ENCODE results near the gene RALGPS2. TPM values are rescaled to one million over a fixed set of nuclear protein-coding genes. Genes with fewer than 3 reads are reported as not detected.

Gene RALGPS2
- total RNA-seq, 2 experiments from 2014 or later = 91.6 to 102 TPM

DNA sequence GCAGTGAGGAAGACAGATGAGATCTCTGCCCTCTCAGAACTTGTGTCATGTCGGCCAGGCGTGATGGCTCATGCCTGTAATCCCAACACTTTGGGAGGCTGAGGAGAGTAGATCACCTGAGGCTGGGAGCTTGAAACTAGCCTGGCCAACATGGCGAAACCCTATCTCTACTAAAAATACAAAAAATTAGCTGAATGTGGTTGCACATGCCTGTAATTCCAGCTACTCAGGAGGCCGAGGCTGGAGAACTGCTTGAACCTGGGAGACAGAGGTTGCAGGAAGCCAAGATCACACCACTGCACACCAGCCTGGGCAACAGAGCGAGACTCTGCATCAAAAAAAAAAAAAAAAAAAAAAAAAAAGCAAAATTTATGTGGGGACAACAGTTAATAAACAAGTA is 40.9 kb upstream of the RALGPS2 start:
- Histone ChIP-seq H3K4me3 (ENCODE audit: low read depth, low read length, poor library complexity, severe bottlenecking) (no peak overlapping the region), H3K4me1 (ENCODE audit: insufficient read depth, low read length, poor library complexity, severe bottlenecking) (peaks cover 12% of the 10 kb centered on the region), H3K4me2 (ENCODE audit: low read length) (no peak overlapping the region), H3K79me2 (ENCODE audit: insufficient read depth, low read depth, low read length) (no peaks in the 10 kb centered on the region), H3K36me3 (ENCODE audit: insufficient read depth, low read length) (no peaks in the 10 kb centered on the region), H3K27ac (ENCODE audit: low read depth, low read length, poor library complexity, severe bottlenecking) (no peak overlapping the region), H3K9me2 (ENCODE audit: insufficient read depth, low read length) (no peaks in the 10 kb centered on the region), H2AFZ (ENCODE audit: low read length) (no peak overlapping the region; the same call in 1 of the 2 replicates), H3K9me3 (ENCODE audit: low read length) (no peaks in the 10 kb centered on the region), H4K20me1 (ENCODE audit: insufficient read depth, low read length) (no peaks in the 10 kb centered on the region)
- intact Hi-C loops (cut with micrococcal nuclease; ENCODE audit: unreplicated experiment) = no loop called here
- CTCF ChIA-PET (ENCODE audit: unreplicated experiment) = no interaction called here
- TF ChIP-seq EZH2phosphoT487 (IDR thresholded peaks at IDR 0.05; ENCODE audit: borderline replicate concordance, low read depth, low read length) = no peak
- TF ChIP-seq, protein P1, sequence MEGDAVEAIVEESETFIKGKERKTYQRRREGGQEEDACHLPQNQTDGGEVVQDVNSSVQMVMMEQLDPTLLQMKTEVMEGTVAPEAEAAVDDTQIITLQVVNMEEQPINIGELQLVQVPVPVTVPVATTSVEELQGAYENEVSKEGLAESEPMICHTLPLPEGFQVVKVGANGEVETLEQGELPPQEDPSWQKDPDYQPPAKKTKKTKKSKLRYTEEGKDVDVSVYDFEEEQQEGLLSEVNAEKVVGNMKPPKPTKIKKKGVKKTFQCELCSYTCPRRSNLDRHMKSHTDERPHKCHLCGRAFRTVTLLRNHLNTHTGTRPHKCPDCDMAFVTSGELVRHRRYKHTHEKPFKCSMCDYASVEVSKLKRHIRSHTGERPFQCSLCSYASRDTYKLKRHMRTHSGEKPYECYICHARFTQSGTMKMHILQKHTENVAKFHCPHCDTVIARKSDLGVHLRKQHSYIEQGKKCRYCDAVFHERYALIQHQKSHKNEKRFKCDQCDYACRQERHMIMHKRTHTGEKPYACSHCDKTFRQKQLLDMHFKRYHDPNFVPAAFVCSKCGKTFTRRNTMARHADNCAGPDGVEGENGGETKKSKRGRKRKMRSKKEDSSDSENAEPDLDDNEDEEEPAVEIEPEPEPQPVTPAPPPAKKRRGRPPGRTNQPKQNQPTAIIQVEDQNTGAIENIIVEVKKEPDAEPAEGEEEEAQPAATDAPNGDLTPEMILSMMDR (conservative IDR thresholded peaks at IDR 0.05; ENCODE audit: low read length) = no peak
- POLR2A ChIA-PET = interaction anchor here (0.6 to 1.2 kb wide), 6 partner anchors 10 to 1837 kb away, joined by 3 to 8 read pairs (median 4); no protein-coding TSS in a partner anchor
- no peak for DNase-seq (ENCODE audit: low spot score)
- BruUV-seq (replicated peaks) = no TSS peak

DNA sequence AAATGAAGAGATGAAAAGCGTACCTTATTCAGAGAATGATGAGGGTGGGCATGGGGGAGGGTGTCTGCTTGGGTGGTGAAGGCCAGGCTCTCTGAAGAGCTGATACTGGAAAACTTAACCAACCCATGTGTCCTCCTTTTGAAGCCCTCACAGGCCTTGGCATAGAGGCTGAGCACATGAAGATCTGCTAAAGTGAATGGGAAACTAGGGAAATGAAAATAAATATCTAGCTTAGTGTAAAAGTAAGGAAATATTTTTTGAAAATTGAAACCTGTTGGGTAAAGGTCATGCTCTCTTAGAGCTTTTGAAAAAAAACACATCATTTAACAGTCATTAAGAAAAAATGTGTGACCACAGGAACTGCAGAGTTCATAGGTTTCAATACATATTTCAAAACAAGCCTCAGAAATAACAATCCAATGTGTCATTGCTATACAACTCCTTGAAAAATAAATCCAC is 40.5 kb upstream of the RALGPS2 start:
- ChIA-PET CTCF (ENCODE audit: unreplicated experiment) (no interaction called here), POLR2A (interaction anchor here (0.7 to 1.1 kb wide), 4 partner anchors 14 to 1838 kb away, joined by 3 to 8 read pairs (median 4); no protein-coding TSS in a partner anchor)
- intact Hi-C loops (cut with micrococcal nuclease; ENCODE audit: unreplicated experiment) = no loop called here
- no peak overlapping the region for H3K4me3 ChIP-seq (ENCODE audit: low read depth, low read length, poor library complexity, severe bottlenecking)
- H3K79me2 ChIP-seq (ENCODE audit: insufficient read depth, low read depth, low read length) = no peaks in the 10 kb centered on the region
- no peak for DNase-seq (ENCODE audit: low spot score)
- H3K9me3 ChIP-seq (ENCODE audit: low read length) = no peaks in the 10 kb centered on the region
- no TSS peak for BruUV-seq (replicated peaks)
- TF ChIP-seq, protein P1 (conservative IDR thresholded peaks at IDR 0.05; ENCODE audit: low read length) = no peak
- TF ChIP-seq EZH2phosphoT487 (IDR thresholded peaks at IDR 0.05; ENCODE audit: borderline replicate concordance, low read depth, low read length) = no peak
- H3K9me2 ChIP-seq (ENCODE audit: insufficient read depth, low read length) = no peaks in the 10 kb centered on the region
- H4K20me1 ChIP-seq (ENCODE audit: insufficient read depth, low read length) = no peaks in the 10 kb centered on the region
- peaks cover 12% of the 10 kb centered on the region for H3K4me1 ChIP-seq (ENCODE audit: insufficient read depth, low read length, poor library complexity, severe bottlenecking)
- H3K36me3 ChIP-seq (ENCODE audit: insufficient read depth, low read length) = no peaks in the 10 kb centered on the region
- H3K4me2 ChIP-seq (ENCODE audit: low read length) = no peak overlapping the region
- H2AFZ ChIP-seq (ENCODE audit: low read length) = no peak overlapping the region; the same call in 1 of the 2 replicates
- H3K27ac ChIP-seq (ENCODE audit: low read depth, low read length, poor library complexity, severe bottlenecking) = no peak overlapping the region

DNA sequence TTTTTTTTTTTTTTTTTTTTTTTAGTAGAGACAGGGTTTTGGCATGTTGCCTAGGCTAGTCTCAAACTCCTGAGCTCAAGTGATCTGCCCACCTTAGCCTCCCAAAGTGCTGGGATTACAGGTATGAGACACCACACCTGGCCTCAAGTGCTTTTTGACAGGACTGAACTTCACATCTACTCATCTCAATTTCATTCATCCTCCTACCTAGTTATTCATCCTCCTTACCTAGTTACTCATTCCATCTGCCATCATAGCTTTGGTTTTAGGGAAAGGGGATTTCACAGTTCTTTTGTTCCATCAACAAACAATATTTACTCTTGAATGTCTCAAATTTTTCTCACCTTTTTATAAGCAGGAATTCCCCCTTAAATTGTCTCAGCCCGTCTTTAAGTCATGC is 38.6 kb upstream of the RALGPS2 start:
- Histone ChIP-seq H3K9me2 (ENCODE audit: insufficient read depth, low read length) (no peaks in the 10 kb centered on the region), H3K9me3 (ENCODE audit: low read length) (no peaks in the 10 kb centered on the region), H3K36me3 (ENCODE audit: insufficient read depth, low read length) (no peaks in the 10 kb centered on the region), H2AFZ (ENCODE audit: low read length) (no peak overlapping the region), H3K27ac (ENCODE audit: low read depth, low read length, poor library complexity, severe bottlenecking) (no peak overlapping the region), H4K20me1 (ENCODE audit: insufficient read depth, low read length) (no peaks in the 10 kb centered on the region), H3K4me2 (ENCODE audit: low read length) (no peak overlapping the region), H3K4me1 (ENCODE audit: insufficient read depth, low read length, poor library complexity, severe bottlenecking) (peaks cover 8% of the 10 kb centered on the region), H3K79me2 (ENCODE audit: insufficient read depth, low read depth, low read length) (no peaks in the 10 kb centered on the region), H3K4me3 (ENCODE audit: low read depth, low read length, poor library complexity, severe bottlenecking) (no peak overlapping the region)
- no TSS peak for BruUV-seq (replicated peaks)
- DNase-seq (ENCODE audit: low spot score) = no peak
- ChIA-PET POLR2A (interaction anchor here (0.6 to 1.3 kb wide), 6 partner anchors 8 to 86 kb away, joined by 3 to 6 read pairs (median 4); no protein-coding TSS in a partner anchor), CTCF (ENCODE audit: unreplicated experiment) (no interaction called here)
- TF ChIP-seq, protein P1 (conservative IDR thresholded peaks at IDR 0.05; ENCODE audit: low read length) = no peak
- TF ChIP-seq EZH2phosphoT487 (IDR thresholded peaks at IDR 0.05; ENCODE audit: borderline replicate concordance, low read depth, low read length) = no peak
- intact Hi-C loops (cut with micrococcal nuclease; ENCODE audit: unreplicated experiment) = no loop called here
